ENCODE measurements around the gene ACIN1.

DNA sequence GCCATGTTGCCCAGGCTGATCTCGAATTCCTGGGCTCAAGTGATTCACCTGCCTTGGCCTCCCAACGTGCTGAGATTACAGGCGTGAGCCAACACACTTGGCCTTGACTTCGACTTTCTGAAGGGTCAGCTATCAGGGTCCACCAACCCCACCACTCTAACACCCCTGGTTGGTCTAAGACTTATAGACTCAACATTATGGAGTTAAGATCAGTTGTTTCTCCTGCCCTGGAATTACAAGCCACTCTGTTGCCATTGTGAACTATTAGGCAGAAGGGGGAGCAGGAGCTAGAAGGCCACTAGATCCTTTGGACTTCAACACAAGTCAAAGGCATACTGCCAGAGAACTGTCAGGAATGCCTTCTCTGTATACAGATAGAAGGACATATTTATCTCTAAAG, 54.8 kb downstream of the ACIN1 start:
- TF ChIP-seq CTCF (IDR thresholded peaks at IDR 0.05; ENCODE audit: insufficient read depth, low read length, poor library complexity, severe bottlenecking), result no peak
- TF ChIP-seq EZH2phosphoT487 (conservative IDR thresholded peaks at IDR 0.05; ENCODE audit: low read length), result no peak
